Regular cardiac myocyte (primary cell): ENCODE measurements around the gene ZNF564. TPM values are rescaled to one million over a fixed set of nuclear protein-coding genes. Genes with fewer than 3 reads are reported as not detected.

ENCODE experiments used
- total RNA-seq: library from RNA; depleted of rRNA; stranded (reverse); fragments of >200 nt; gene quantifications from 2 replicates; pipeline ENCODE4 v1.2.3, GENCODE V29; 2014

The ZNF564 gene
- total RNA-seq: 8.6 and 11.6 TPM in 2 replicates

GRCh38 chr19:12551060-12551832, at the start of gene ZNF564:
Gene ZNF564 (minus strand): TSS chr19:12551482. CDS start chr19:12551332, 150 bp downstream.

GRCh38 chr19:12484371-12485051, 66.8 kb downstream of the ZNF564 start, which contains the start of gene ZNF709:
Gene ZNF709 (minus strand): TSS chr19:12484816. CDS start chr19:12484657, 159 bp downstream.

Other genes starting within 250 kb of the ZNF564 start
- gene ZNF563, start 217.8 kb downstream of the ZNF564 start, total RNA-seq: 4.2 and 8.2 TPM in 2 replicates
- gene ZNF442, start 185.8 kb downstream of the ZNF564 start, total RNA-seq: 6.3 and 12.7 TPM in 2 replicates
- gene ZNF799, start 150.2 kb downstream of the ZNF564 start, total RNA-seq: 4.2 and 5.0 TPM in 2 replicates
- gene ZNF443, start 110.5 kb downstream of the ZNF564 start, total RNA-seq: 3.7 and 3.8 TPM in 2 replicates
- 3.1 and 5.9 TPM in 2 replicates for gene ZNF709, start 66.7 kb downstream of the ZNF564 start, total RNA-seq
- 7.3 and 10.9 TPM in 2 replicates for gene ZNF490, start 59.3 kb upstream of the ZNF564 start, total RNA-seq
- 15.9 and 17.5 TPM in 2 replicates for gene ZNF791, start 59.4 kb upstream of the ZNF564 start, total RNA-seq
- gene MAN2B1, start 115.3 kb upstream of the ZNF564 start, total RNA-seq: 13.8 and 32.4 TPM in 2 replicates
- gene WDR83, start 115.3 kb upstream of the ZNF564 start, total RNA-seq: 9.9 and 11.3 TPM in 2 replicates
- gene DHPS, start 130.4 kb upstream of the ZNF564 start, total RNA-seq: 58.6 and 74.8 TPM in 2 replicates
- gene GNG14, start 136.5 kb upstream of the ZNF564 start, total RNA-seq: not detected in 2 replicates
- gene FBXW9, start 145.1 kb upstream of the ZNF564 start, total RNA-seq: 3.7 and 7.9 TPM in 2 replicates
- 27.0 and 27.1 TPM in 2 replicates for gene TNPO2, start 172.4 kb upstream of the ZNF564 start, total RNA-seq
- 121 and 222 TPM in 2 replicates for gene TRIR, start 183.2 kb upstream of the ZNF564 start, total RNA-seq
- 79.8 and 154 TPM in 2 replicates for gene GET3, start 186.0 kb upstream of the ZNF564 start, total RNA-seq
- not detected in 2 replicates for gene BEST2, start 200.3 kb upstream of the ZNF564 start, total RNA-seq
- 11.1 and 18.3 TPM in 2 replicates for gene HOOK2, start 224.1 kb upstream of the ZNF564 start, total RNA-seq
- gene JUNB, start 240.0 kb upstream of the ZNF564 start, total RNA-seq: 78.2 and 101 TPM in 2 replicates